Ishikawa (cell line): ENCODE data around the gene KIAA0408.

Experiments
- CREB1 ChIP-seq: IDR thresholded peaks from 2 replicates; pipeline ENCODE4 v1.6.1; 2012; ENCODE audit warnings: low read depth
- EGR1 ChIP-seq: IDR thresholded peaks from 2 replicates; pipeline ENCODE4 v1.6.1; 2012
- EP300 ChIP-seq: IDR thresholded peaks from 2 replicates; pipeline ENCODE4 v1.6.1; 2012; ENCODE audit warnings: borderline replicate concordance
- NFIC ChIP-seq: IDR thresholded peaks from 2 replicates; pipeline ENCODE4 v1.6.1; 2012
- REST ChIP-seq: IDR thresholded peaks from 2 replicates; pipeline ENCODE4 v1.6.1; 2012; ENCODE audit warnings: low read depth, mild to moderate bottlenecking
- TAF1 ChIP-seq: IDR thresholded peaks from 2 replicates; pipeline ENCODE4 v1.6.1; 2012; ENCODE audit warnings: low read depth, mild to moderate bottlenecking
- TCF12 ChIP-seq: IDR thresholded peaks from 2 replicates; pipeline ENCODE4 v1.6.1; 2012; ENCODE audit warnings: low read depth
- TEAD4 ChIP-seq: IDR thresholded peaks from 2 replicates; pipeline ENCODE4 v1.6.1; 2012
- YY1 ChIP-seq: IDR thresholded peaks from 2 replicates; pipeline ENCODE4 v1.6.1; 2012; ENCODE audit warnings: low read depth
- TF ChIP-seq, protein P1 (sequence below): IDR thresholded peaks from 2 replicates; pipeline ENCODE4 v1.6.1; 2012

DNA sequence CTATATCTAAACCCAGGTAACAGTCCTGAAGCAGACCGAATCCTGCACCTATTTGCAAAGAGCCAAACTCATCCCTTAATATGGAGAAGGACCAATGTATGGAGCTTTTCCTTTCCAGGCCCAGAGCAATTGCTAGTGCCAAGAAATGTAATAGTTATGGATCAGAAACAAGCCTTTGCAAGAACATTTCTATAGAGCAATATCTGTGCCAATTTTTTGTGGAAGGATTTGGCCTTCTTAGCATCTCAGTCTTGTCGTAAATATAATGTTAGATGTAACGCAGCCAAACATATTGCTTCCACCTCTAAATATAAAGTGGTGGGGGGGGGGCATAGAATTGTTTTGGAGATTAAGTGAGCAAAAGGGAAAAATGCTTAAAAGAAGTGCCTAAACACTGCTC, 2.7 kb downstream of the KIAA0408 start:
- no peak for TF ChIP-seq TCF12
- no peak for TF ChIP-seq CREB1
- no peak for TF ChIP-seq EGR1
- TF ChIP-seq YY1, result no peak
- no peak for TF ChIP-seq REST
- TF ChIP-seq EP300, result no peak
- TF ChIP-seq TAF1, result no peak
- TF ChIP-seq TEAD4, result no peak
- TF ChIP-seq NFIC, result no peak
- TF ChIP-seq, protein P1, sequence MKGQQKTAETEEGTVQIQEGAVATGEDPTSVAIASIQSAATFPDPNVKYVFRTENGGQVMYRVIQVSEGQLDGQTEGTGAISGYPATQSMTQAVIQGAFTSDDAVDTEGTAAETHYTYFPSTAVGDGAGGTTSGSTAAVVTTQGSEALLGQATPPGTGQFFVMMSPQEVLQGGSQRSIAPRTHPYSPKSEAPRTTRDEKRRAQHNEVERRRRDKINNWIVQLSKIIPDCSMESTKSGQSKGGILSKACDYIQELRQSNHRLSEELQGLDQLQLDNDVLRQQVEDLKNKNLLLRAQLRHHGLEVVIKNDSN, result no peak
